Kidney (tissue), 14 donors: ENCODE measurements around the gene KRTAP13-4. TPM values are rescaled to one million over a fixed set of nuclear protein-coding genes. Genes with fewer than 3 reads are reported as not detected.

Experiments used
- DNase-seq, 5 donors: peaks; one replicate each; pipeline ENCODE4 v3.0.0-alpha.2; 2013 to 2020
- FAIRE-seq: peaks from 2 replicates; lab custom pipeline; 2012; peaks lifted over from hg19 to GRCh38; lab: Jason Lieb, UNC
- H3K27ac ChIP-seq, 2 donors: one replicate each; pipeline ENCODE4 v1.7.0; 2013; ENCODE audit warnings: low read depth in 2 of 2, low read length in 2 of 2, inconsistent platforms in 1 of 2
- H3K27me3 ChIP-seq: one replicate; pipeline ENCODE4 v1.7.1; 2013; ENCODE audit warnings: low read length, inconsistent platforms; ENCODE audit not compliant: control insufficient read depth, insufficient read depth
- H3K36me3 ChIP-seq, 3 donors: one replicate each; pipeline versions ENCODE4 v1.7.0 to v1.7.1; 2013; ENCODE audit warnings: low read length in 3 of 3, control low read depth in 1 of 3, inconsistent platforms in 1 of 3; ENCODE audit not compliant: insufficient read depth in 3 of 3, control insufficient read depth in 2 of 3
- H3K4me1 ChIP-seq, 3 donors: one replicate each; pipeline versions ENCODE4 v1.7.0 to v1.7.1; 2013; ENCODE audit warnings: low read length in 3 of 3, inconsistent platforms in 1 of 3, low read depth in 1 of 3; ENCODE audit not compliant: control insufficient read depth in 2 of 3, insufficient read depth in 2 of 3
- H3K4me3 ChIP-seq, 3 donors: one replicate each; pipeline versions ENCODE4 v1.7.0 to v1.8.1; 2013; ENCODE audit warnings: low read length in 3 of 3, control low read depth in 1 of 3, inconsistent platforms in 1 of 3
- H3K9ac ChIP-seq, 3 donors: one replicate each; pipeline versions ENCODE4 v1.7.0 to v1.7.1; 2013; ENCODE audit warnings: low read length in 3 of 3, control low read depth in 1 of 3, inconsistent platforms in 1 of 3
- H3K9me3 ChIP-seq, 3 donors: one replicate each; pipeline versions ENCODE4 v1.7.0 to v1.7.1; 2013; ENCODE audit warnings: low read length in 3 of 3, control low read depth in 1 of 3, inconsistent platforms in 1 of 3; ENCODE audit not compliant: control insufficient read depth in 2 of 3, insufficient read depth in 1 of 3
- CTCF ChIP-seq: IDR thresholded peaks from 3 replicates; pipeline ENCODE4 v1.5.1; 2012; ENCODE audit warnings: mild to moderate bottlenecking, moderate library complexity, borderline replicate concordance; ENCODE audit not compliant: insufficient read depth; ENCODE audit errors: extremely low read depth
- intact Hi-C: fragments of 100-400 bp; cut with DNase I; formaldehyde crosslinking; loops from one replicate; pipeline ENCODE4 v1.11.1; 2022
- polyA plus RNA-seq: library from polyadenylated mRNA; stranded (reverse); fragments of 350-450 nt; fragmentation: Illumina TruSeq; extraction: RNeasy Lipid Tissue Mini Kit (QIAGEN cat#74804); gene quantifications from one replicate; pipeline ENCODE4 v1.2.3, GENCODE V29; 2014; ENCODE audit warnings: low read depth, low replicate concordance; ENCODE audit not compliant: insufficient read depth
- total RNA-seq: library from RNA; stranded (reverse); fragmentation: NEBNext Ultra II Directional; extraction: Animal tissue kit (Norgen Biotek cat#: 25700); gene quantifications from one replicate; pipeline ENCODE4 v1.2.1, GENCODE V29; 2021
- donor health status: control.
- donor health status: control.
- donor health status: control.
- donor health status: control.
- donor health status: control.
- donor health status: DM: yes; HTN: yes; CAD: no.
- donor health status: Normal renal cell carcinoma (clear cell type).

KRTAP13-4 gene
- total and polyA plus RNA-seq, 2 donors from 2014 or later = not detected

GRCh38 chr21:30425826-30426225, 4.2 kb upstream of the KRTAP13-4 start, which contains the start of gene KRTAP13-3:
KRTAP13-3 (minus strand) TSS chr21:30425926; CDS start chr21:30425912, 14 bp downstream.
- H3K9ac ChIP-seq = no peak within 1 kb of the TSS
- no peak for TF ChIP-seq CTCF
- H3K27me3 ChIP-seq = no peaks in the 10 kb centered on the region
- no peaks in the 10 kb centered on the region for H3K36me3 ChIP-seq
- DNase-seq (no peak), FAIRE-seq (no peak)
- H3K4me3 ChIP-seq = no peak within 1 kb of the TSS
- H3K4me1 ChIP-seq = no peaks in the 10 kb centered on the region
- no peak within 1 kb of the TSS for H3K27ac ChIP-seq
- H3K9me3 ChIP-seq = no peaks in the 10 kb centered on the region
- intact Hi-C loops = no loop called here

GRCh38 chr21:30426731-30427130, 3.3 kb upstream of the KRTAP13-4 start:
- Histone ChIP-seq H3K27ac (no peak overlapping the region), H3K9ac (no peak overlapping the region), H3K9me3 (no peaks in the 10 kb centered on the region), H3K27me3 (no peaks in the 10 kb centered on the region), H3K4me1 (no peaks in the 10 kb centered on the region), H3K36me3 (no peaks in the 10 kb centered on the region), H3K4me3 (no peak overlapping the region)
- DNase-seq (no peak), FAIRE-seq (no peak)
- TF ChIP-seq CTCF = no peak
- intact Hi-C loops = no loop called here

GRCh38 chr21:30434033-30434631, 4.1 kb downstream of the KRTAP13-4 start:
- Histone ChIP-seq H3K4me3 (no peak overlapping the region), H3K4me1 (no peaks in the 10 kb centered on the region), H3K9me3 (no peaks in the 10 kb centered on the region), H3K9ac (no peak overlapping the region), H3K36me3 (no peaks in the 10 kb centered on the region), H3K27me3 (no peaks in the 10 kb centered on the region), H3K27ac (no peak overlapping the region)
- DNase-seq (peak in 2 of 5 donors; percentile 8 to 29), FAIRE-seq (no peak)
- peak; percentile 54 for TF ChIP-seq CTCF
- intact Hi-C loops = no loop called here
